VCaP (cell line): ENCODE measurements around the gene TTBK2.
"Not testable (repeated sequence)": the region's sequence is repeated elsewhere in the genome, so short reads cannot be mapped to it uniquely, and the experiment has no call there.

Source experiments
- H3K27ac ChIP-seq: fragments of 450-650 bp; 2 replicates; pipeline ENCODE4 v1.5.1; 2017
- TF ChIP-seq, protein P1 (sequence below): fragments of 450-650 bp; conservative IDR thresholded peaks from 2 replicates; pipeline ENCODE4 v1.5.1; 2017; ENCODE audit warnings: mild to moderate bottlenecking, moderate library complexity

Gene TTBK2

DNA sequence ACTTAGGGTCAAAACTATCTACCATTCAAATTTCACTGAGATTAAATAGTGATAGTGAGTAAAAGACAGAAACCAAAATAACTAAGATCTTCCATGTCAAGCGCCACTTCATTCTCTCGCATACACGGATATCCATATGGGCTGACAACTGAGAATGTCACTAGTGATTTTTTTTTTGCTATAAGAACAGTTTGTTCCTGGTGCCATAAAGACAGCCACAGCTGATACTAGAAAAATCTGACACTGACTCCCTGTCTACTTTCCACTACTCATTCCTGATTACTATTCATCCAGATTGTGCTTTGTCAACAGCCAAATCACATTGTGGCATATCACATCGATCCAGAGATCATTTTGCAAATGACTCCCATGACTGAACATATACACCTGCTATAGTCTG, 137.9 kb downstream of the TTBK2 start:
- TF ChIP-seq, protein P1, sequence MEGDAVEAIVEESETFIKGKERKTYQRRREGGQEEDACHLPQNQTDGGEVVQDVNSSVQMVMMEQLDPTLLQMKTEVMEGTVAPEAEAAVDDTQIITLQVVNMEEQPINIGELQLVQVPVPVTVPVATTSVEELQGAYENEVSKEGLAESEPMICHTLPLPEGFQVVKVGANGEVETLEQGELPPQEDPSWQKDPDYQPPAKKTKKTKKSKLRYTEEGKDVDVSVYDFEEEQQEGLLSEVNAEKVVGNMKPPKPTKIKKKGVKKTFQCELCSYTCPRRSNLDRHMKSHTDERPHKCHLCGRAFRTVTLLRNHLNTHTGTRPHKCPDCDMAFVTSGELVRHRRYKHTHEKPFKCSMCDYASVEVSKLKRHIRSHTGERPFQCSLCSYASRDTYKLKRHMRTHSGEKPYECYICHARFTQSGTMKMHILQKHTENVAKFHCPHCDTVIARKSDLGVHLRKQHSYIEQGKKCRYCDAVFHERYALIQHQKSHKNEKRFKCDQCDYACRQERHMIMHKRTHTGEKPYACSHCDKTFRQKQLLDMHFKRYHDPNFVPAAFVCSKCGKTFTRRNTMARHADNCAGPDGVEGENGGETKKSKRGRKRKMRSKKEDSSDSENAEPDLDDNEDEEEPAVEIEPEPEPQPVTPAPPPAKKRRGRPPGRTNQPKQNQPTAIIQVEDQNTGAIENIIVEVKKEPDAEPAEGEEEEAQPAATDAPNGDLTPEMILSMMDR, result no peak
- H3K27ac ChIP-seq, result no peak overlapping the region

DNA sequence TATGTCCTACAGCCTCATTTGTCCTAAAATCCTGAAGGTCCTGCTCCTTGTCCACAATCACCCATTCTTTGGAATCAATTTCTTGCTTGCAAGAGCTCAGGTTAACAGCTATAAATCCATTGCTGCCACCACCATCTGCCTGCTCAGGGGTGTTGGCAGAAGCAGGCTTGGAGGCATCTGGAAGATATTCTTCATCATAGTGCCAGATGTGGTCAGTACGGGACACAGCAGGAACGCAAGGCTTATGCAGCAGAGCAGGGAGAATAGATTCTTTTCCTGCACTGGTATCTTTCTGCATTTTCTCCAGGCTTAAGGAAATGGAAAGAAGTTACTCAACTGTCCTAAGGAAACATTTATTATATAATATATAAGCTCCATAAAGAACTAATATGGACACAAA, 145.2 kb downstream of the TTBK2 start:
- H3K27ac ChIP-seq, result no peak overlapping the region
- TF ChIP-seq, protein P1, result no peak

DNA sequence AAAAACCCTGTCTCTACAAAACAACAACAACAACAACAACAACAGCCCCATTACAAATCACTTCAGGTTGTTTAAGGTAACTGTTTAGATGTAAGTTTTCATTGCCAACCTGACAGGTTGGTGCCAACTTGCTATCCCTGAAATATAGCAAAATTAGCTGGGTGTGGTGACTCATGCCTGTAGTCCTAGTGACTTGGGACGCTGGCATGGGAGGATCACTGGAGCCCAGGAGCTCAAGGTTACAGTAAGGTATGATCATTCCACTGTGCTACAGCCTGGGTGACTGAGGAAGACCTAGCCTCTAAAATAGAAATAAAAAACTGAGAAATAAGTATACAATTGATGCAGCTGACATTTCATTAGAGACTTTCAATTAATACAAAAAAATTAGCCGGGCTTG, 147.7 kb downstream of the TTBK2 start:
- no peak overlapping the region for H3K27ac ChIP-seq
- TF ChIP-seq, protein P1, result no peak

DNA sequence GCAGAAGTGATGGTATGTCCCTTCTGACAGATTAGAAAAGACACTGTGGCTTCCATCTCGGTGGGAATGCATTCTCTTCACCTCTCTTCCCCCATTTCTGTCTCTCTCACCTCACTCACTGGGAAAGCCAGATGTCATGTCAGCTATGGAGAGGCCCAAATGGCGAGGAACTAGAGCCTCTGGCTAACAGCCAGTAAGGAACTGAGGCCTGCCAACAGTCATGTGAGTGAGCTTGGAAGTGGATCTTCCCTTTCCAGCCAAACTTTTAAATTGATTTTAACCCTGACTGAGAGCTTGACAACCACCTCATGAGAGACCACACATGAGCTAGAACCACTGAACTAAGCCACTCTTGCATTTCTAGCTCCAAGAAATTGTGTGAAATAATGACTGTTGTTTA, 148.4 kb downstream of the TTBK2 start:
- no peak overlapping the region for H3K27ac ChIP-seq
- TF ChIP-seq, protein P1, result no peak

DNA sequence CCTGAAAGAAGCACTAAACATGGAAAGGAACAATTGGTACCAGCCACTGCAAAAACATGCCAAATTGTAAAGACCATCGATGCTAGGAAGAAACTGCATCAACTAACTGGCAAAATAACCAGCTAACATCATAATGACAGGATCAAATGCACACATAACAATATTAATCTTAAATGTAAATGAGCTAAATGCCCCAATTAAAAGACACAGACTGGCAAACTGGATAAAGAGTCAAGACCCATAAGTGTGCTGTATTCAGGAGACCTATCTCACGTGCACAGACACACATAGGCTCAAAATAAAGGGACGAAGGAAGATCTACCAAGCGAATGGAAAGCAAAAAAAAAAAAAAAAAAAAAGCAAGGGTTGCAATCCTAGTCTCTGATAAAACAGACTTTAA, 154.5 kb downstream of the TTBK2 start:
- not testable (repeated sequence) for H3K27ac ChIP-seq

DNA sequence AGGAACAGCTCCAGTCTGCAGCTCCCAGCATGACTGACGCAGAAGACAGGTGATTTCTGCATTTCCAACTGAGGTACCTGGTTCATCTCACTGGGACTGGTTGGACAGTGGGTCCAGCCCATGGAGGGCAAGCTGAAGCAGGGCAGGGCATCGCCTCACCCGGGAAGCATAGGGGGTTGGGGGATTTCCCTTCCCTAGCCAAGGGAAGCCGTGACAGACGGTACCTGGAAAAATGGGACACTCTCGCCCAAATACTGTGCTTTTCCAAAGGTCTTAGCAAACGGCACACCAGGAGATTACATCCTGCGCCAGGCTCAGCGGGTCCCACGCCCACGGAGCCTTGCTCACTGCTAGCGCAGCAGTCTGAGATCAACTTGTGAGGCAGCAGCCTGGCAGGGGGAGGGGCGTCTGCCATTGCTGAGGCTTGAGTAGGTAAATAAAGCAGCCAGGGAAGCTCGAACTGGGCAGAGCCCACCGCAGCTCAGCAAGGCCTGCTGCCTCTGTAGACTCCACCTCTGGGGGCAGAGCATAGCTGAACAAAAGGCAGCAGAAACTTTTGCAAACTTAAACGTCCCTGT, 156.3 kb downstream of the TTBK2 start:
- H3K27ac ChIP-seq, result peak overlapping the region; percentile 5; the same call in 1 of the 2 replicates

DNA sequence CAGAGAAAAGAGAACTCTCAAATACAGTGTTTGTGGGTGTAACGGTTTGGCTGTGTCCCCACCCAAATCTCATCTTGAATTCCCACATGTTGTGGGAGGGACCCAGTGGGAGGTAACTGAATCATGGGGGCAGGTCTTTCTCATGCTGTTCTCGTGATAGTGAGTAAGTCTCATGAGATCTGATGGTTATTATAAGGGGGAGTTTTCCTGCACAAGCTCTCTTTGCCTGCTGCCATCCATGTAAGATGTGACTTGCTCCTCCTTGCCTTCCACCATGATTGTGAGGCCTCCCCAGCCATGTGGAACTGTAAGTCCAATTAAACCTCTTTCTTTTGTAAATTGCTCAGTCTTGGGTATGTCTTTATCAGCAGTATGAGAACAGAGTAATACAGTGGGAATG, 158.8 kb downstream of the TTBK2 start:
- not testable (repeated sequence) for H3K27ac ChIP-seq

DNA sequence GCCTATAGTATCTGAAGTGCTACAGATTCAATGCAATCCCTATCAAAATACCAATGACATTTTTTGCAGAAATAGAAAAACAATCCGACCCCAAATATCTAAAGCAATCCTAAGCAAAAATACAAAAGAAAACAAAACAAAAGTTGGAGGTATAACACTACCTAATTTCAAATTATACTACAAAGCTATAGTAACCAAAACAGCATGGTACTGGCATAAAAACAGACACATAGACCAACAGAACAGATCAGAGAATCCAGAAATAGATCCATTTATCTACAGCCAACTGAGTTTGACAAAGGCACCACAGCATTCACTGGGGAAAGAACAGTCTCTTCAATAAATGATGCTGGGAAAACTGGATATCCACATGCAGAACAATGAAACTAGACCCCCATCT, 159.8 kb downstream of the TTBK2 start:
- TF ChIP-seq, protein P1, result no peak
- H3K27ac ChIP-seq, result no peak overlapping the region

DNA sequence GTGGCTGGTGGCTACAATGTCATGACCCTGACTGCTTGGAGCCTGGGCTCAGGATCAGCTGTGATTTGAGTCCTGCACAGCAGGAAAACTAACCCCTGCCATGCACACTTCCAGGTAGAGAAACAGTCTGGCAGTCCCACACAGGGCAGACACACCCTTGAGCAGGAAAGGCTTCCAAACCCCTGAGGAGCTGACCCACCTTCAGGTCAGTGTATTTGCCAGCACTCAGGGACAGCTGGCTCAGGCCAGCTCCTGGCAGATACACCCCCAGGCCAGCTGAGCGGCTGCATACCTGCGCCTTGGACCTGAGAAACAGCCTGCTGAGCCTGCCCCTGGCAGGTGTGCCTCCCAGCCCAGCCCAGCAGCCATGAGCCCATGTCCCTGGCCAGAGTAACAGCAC, 161.5 kb downstream of the TTBK2 start:
- TF ChIP-seq, protein P1, result no peak
- H3K27ac ChIP-seq, result no peak overlapping the region
